ENCODE measurements around the gene ITGB4.
A peak's percentile ranks its signal among the peaks of the same experiment; 100 is the strongest.

ITGB4 gene

DNA sequence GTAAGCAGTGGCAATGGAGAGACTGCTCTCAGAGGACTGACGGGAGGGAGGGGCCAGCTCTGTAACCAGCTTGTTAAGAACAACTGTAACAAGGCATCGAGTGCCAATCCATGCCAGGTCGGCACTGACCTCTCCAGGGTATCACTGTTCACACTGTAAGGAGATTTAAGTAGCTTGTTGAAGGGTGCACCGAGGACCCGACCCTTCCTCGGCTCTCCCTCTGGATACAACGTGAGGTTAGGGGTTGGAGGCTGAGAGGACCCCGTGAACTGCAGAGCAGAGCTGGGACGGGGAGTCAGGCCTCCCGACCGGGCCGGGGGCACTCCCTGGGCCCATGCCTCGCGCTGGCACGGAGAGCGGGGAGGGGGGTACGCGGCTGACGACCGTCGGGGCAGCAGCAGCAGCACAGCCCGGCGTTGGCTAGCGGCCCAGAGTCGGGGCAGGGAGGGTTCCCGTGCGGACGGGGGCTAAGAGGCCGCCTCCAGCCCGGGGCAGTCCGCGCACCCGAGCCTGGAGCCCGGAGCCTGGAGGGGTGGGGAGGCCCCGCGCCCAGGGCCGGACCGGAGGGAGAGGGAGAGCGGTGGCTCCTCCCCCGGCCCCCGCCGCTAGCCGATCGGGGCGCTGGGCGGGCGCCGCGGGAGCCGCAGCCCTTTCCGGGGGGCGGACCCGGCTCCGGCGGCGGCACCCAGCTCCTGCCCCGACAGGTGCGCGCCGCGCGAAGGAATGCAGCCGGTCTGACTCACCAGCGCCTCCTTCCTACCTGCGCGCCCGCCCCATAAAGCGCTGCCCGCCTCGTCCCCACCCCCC is at the start of gene ITGB4:
Gene ITGB4 (plus strand): TSS at position 804 of the 807 bp plus-strand sequence. CDS start 3,245 bp downstream, outside the sequence.
- DNase-seq, result no peak

DNA sequence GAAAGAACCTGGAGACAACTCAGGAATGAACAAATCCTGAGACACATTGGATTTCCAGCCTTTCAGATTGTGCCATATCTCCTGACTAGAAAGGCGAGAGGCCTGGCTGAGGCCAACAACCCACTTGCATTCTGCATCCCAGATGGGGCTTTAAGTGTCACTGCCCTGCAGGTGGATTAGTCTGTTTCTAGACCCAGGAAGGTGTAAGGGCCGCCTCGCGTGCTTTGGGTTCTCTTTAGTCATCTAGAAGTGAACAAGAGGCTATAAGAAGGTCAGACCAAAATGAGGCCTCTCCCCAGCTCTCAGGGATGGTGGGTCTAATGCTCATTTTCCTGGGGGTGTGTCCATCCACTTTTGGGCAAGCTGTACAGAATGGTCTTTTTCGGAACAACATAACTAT is 49.2 kb upstream of the ITGB4 start:
- no peak for DNase-seq

DNA sequence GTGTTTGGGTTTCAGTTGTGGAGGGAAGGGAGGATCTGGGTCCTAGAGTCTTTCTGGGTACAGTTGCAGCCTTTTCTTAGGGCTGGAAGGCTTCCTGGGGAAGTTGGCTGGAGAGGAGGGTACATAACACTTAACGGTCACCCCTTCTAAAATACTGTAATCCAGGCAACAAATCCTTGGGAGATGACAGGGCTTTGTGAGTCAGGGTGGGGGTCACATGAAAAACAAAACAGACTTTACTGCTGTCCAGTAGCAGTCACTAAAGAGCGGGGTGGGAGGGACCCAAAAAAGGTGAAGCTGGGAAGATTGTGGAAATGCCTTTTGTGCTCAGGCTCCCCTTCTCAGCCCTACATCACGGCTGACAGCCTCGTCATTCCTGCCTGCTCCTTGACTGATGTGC is 47.8 kb upstream of the ITGB4 start:
- DNase-seq, result no peak

DNA sequence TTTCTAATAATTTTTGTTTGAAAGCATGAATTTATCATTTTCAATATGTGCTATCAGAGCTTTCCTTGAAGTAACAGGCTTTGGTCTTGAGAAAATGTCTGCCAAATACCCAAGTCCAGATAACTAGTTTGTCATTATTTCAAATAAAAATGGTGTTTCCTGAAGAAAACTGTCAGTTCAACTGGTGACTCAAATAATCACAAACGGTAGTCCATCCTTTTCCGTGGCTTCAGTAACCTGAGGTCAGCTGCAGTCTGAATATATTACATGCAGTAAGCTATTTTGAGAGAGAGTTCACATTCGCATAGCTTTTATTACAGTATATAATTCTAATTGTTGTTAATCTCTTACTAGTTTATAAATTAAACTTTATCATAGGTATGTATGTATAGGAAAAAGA is 44.8 kb upstream of the ITGB4 start:
- no peak for DNase-seq

DNA sequence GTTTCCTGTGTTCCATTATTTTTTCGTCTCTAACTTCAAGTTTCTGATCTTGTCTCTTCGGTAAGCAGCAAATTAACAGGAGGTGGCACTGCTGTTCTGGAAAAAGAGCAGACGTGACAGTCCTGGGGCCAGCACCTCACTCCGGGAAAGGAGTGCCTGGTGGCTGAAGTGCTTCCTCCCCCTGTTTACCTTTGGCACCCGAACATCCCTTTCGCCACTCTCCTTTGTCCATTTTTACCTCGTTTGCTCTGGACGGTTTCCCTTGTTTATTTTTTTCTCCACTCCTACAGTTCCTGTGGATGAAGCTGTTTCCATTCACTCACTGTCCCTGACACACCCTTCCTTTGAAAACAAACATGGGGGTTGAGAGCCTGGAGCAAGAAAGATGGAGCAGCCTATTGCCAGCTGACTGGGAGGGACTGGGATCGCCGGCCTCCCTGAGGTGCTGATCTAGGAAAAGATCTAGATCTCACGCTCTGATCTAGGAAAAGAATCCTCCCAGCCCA is 41.5 kb upstream of the ITGB4 start:
- no peak for DNase-seq

DNA sequence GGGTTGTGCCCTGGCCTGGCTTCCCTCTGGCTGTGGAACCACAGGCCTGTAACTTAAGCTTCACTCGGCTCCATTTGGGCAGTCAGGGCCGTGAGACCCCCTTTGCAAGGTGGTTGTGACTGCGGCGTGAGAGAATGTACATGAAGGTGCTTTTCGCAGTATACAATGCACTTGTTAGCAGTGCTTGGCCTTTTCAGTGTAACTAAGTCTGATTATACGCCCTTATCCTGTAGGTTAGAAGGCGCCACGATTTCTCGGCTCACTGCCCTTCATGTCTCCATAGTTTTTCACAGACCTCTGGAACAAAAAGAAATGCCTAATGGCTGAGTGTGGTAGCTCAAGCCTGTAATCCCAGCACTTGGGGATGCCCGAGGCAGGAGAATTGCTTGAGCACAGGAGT is 40.8 kb upstream of the ITGB4 start:
- DNase-seq, result no peak

DNA sequence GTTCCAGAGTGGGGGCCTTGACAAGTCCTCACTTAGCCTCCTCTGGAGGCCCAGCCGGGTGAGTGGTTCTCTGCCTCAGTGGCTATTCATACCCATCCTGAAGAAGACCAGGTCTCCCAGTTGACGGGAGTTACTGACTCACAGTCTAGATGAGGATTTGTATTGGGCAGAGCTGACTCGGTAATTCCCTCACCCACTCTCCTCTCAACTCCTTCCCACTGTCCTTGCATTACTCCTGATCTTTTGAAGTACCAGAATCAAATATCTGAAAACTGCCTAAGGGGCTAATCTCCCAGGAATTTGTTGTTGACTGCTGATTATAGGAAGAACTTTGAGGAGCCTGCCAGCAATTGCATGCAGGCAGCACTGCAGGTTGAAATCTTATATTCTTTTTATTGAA is 40.0 kb upstream of the ITGB4 start:
- peak; percentile 36 for DNase-seq

DNA sequence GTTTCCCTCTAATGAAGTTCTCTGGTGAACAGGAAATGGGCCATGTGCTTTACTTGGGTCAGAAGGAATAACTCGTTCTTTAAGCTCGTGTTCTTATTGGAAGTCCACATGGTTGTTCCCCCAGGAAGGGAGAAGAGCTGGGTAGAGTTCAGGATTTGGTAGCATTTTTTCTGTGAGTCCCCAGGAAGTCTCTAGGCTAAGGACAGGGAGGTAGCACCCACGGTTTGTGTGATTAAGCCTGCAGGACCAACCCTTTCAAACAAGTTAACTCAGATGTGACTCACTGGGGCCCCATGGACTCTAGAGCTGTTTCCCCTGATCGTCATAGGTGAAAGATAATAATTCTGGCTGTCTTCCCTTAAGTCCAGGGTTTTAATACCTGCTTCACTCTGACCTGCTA is 37.7 kb upstream of the ITGB4 start:
- peak; percentile 56 for DNase-seq

DNA sequence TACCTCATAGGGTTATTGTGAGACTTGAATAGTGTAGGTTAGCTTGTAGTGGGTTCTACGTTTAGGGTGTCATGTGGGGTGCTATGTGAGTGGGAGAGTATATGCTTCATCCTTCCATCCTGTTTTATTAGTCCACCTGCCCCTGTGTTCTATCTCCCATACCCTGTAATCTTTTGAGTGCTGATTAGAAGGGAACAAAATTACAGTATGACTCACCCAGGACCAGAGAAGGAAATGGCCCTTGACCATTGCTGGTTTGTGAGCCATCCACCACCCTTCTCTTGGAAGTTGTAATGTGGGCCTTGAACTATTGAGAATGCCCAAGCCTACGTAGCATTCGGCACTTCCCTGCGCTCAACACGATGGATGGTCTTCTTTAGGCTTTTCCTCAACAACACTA is 37.0 kb upstream of the ITGB4 start:
- no peak for DNase-seq

DNA sequence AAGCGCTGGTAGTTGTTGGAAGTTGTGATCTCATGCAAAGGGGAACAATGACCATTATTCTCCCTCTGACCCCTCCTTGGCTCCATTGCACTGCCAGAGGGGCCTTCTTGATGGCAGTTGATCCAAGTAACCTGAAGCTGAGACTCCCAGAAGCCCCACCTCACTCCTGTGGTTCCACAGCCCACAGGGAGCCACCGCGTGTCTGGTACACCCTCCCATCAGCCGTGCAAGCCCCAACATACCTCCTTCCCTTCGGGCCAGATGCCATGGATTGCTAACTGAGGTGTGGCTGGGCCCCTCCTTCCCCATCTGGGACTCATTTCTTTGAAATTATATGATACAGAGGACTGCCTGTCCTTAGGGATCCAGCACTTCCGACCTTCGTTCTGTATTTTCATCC is 36.3 kb upstream of the ITGB4 start:
- DNase-seq, result peak; percentile 79

DNA sequence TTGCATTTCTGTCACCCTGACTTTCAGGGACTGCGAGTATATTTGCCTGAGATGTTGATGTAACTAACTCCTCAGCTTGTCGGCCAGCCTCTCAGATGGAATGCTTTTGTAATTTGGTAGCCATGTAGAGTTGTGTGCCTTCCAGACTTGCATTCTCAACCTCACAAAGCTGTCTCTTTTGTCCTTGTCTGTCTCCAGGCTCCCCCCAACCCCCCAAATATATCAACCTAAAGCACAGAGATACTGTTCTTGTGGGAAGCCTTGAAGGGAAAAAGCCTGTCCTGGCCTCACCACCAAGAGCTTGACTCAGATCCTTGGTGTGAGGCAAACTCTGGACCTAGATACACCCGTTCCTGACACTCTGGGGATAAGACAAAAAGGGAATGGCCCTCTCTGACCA is 35.8 kb upstream of the ITGB4 start:
- DNase-seq, result peak; percentile 15

DNA sequence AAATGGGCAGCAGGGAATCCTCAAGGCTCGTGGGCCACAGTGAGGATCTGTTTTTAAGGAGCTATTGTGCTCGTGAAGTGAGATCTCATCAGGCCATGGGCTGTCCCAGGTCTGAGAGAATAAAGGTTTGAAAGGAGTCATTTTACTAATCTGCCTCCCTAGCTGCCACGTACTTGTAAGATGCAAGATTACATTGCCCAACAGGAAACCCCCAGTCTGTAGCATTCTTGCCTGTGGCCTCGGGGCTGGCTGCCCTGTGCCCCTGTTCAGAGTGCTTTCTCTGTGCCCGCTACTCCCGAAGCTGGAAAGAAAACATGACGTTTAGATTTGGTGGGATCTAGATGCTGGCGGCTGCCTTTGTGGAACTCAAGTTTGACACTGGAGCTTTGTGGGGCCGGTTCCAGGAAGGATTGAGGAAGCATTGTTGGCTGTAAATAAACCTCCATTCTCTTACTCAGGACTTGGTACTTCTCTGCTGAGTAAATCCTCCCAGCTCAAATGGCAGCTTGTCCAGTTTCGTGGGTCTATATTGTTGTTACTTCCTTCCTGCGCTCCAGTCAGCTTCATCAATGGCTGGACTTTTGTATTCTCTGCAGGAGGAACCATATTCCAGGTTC is 32.9 kb upstream of the ITGB4 start:
- no peak for DNase-seq

DNA sequence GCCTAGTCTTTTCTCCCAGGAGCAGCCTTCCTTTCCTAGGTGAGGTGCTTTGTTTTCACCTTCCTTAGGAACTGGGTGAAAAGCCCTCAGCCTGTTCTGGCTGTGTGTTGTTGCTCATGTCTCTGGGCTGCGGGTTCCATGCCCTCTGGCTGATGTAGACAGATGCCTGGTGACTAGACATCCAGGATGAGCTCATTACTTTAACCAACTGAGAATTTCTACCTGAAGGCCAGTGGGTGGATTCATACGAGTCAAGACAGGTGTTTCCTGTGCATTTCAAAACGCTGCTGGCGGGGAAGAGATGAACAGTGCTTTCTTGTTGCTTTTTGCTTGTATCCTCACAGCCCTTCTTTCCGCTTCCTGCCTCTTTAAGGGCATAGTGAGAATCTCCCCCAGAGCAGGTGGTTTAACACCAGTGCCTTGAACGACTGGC is 31.8 kb upstream of the ITGB4 start:
- DNase-seq, result no peak

DNA sequence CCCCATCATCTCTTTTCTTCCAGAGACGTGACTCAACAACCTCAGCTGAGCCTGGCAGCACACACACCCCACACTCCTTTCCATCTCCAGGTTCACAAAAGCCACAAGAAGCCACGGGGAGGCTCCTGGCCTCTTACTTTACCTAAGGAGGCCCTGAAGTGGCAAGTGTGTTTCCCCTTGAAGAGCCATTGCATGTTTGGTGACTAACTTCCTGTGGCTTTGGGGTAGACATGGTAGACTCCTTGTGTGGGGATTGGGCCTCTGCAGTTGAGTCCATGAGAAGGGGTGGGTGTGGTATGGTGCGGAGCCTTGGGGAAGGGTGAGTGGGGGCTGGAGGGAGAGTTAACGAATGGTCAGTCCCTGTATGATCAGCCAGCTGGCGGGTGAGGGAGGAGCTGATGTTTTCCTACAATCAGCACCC is 29.9 kb upstream of the ITGB4 start:
- DNase-seq, result peak; percentile 52

DNA sequence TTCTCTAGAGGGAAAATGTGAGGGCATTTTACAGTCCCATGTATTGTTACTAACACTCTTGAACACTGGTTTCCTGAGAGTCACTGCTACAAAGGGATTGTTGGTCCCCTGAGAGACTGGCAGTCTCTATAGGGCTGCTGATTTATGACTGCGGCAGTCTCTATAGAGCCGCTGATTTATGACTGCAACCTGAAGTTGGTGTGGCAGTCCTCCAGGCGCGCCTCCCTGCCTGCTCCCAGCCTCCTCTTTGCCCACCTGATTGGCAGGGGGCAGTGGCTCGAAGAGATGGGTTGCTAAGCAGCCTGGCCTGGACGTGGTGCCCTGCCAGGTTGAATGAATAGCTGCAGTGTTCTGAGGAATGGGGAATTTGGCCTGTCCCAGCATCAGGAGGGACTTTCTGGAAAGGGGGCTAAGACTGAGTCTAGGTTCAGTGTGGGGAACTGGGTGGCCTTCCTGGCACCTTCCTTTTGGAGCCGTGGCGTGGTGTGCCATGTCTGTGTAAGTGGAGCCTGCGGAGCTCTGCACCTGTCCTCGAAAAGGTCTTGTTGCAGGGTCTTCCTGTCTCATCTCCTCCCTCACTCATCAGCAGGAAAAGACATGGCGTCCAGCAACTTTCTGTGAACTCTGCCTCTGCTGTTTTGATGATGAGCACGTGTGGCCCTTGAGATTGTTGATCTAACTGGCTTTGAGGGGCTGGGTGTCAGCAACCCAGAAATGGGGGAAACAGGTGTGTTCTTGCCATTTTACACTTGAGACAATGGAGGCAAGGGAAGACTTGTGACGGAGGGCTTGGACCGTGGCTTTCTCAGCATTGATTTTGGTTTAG is 29.2 kb upstream of the ITGB4 start:
- no peak for DNase-seq

DNA sequence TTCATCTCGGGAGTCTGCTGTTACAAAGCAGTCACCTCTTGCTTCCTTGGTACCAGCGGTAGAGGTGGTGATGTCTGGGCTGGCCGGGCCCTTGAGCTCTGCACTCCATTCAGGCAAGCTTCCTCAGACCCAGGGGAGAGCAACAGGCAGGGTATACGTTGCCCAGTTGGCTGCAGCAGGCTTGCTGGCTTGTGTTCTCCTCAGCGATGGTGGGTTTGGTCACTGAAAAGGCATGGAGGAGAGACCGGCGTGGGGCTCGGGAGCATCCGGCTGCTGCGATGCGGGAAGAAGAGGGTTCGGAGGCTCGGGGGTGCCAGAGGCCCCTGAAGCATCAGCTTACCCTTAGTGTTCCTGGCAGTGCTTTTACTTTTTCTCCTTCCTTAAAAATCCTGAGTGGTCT is 28.3 kb upstream of the ITGB4 start:
- DNase-seq, result no peak

DNA sequence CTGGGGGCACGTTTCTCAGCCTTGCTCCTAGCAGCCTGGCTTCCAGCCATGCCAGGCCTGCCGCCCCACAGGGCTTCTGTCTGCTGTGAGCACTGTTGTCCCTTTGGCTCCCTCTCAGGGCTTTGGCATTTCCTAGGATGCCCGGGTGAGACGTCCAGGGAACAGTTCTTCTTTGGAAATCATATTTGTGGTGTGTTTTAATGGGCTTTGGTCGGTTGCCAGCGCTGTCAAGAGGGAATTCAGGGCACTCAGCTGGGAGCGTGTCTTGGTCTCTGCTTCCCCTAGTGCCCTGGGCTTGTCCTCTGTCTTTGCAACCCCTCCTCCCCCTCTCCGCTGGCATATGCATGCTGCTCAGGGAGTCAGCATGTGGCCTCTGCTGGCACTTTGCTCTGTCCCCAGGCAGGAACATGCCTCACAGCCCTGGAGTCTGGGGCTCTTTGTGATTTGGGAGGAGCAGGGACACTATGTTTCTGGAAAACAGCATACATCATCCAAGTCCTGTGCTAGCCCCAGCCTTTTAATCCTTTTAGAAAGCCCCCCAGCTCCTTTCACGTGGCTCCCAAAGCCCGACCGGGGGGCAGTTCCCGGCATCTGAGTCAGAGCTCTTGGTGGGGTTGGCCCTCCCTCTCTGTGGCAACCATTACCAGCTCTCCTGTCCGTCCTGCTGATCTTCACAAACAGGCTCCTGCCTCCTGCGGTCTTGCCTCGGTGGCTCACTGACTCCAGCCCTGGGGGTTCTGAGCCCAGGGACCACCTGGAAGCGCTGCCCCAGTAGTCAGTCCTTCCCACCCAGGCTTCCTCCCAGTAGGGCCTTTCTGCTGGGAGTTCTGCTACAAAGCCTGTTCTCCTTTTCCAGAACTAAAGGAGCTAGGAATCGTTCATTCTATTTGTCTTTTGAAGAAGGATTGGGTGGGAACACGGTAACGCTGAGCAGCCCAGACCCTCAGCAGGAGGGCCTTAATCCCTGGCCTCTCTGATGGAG is 27.5 kb upstream of the ITGB4 start:
- DNase-seq, result peak; percentile 90

DNA sequence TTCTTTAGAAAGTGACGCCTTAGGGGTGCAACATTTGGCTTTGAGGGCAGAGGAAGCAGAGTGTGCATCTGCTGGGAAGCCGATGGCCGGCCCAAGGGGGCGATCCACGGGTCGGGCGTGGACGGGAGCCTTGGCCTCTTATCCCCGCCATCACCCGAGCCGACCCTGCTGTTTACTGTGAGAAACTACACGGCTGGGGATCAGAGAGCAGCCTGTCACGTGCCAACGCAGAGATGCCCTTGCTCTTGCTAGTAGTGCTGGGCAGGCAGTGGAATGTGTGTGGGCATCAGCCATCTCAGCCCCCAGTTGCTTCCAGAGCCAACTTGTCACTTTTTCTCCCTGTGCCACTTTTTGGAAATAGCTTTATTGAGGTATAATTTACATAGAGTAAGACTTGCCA is 26.7 kb upstream of the ITGB4 start:
- DNase-seq, result no peak

DNA sequence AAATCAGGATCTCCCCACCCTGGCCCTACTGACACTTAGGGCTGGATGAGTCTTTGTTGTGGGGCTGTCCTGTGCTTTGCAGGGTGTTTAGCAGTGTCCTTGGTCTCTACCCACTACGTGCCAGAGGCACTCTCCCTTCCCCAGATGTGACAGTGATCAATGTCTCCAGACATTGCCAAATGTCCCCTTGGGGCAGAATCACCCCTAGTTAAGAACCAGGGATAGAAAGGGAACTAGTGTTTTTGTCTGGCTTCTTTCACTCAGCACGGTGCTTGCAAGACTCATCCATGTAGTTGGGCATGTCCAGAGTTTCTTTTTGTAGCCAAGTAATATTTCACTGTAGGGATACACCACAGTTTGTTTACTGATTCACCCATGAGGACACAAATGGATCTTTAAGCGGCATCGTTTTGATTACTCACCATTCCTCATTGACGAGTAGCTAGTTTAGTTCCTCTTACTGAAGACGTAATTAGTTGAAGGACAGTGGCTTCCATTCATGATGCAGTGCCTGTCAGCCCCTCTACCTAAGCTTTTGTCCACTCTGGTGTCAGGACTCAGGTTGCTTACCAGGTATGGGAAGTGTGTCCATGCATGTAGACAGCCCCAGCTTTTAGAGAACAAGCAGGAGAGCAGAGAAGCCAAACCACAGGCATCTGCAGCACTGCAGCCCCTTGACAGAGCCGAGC is 26.0 kb upstream of the ITGB4 start:
- peak; percentile 37 for DNase-seq

DNA sequence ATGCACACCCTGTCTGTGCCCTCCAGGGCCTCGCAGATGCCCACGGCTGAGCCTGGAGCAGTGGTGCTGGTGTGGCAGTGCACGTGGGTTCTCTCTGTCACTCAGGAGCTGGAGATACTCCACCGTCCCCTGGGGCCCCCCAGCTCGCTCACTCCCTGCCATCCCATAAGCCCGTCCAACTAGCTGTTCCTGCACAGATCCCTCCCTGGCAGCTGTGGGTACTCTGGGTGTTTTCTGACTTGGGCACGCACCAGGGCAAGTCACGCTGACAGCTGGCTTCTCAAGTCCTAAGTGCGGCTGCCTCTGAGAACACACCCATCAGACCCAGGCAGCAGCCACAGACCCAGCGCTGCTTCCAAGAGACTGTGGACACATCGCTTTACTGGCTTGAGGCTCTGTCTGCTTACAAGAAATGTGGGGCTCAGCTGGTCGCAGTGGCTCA is 25.4 kb upstream of the ITGB4 start:
- DNase-seq, result no peak

DNA sequence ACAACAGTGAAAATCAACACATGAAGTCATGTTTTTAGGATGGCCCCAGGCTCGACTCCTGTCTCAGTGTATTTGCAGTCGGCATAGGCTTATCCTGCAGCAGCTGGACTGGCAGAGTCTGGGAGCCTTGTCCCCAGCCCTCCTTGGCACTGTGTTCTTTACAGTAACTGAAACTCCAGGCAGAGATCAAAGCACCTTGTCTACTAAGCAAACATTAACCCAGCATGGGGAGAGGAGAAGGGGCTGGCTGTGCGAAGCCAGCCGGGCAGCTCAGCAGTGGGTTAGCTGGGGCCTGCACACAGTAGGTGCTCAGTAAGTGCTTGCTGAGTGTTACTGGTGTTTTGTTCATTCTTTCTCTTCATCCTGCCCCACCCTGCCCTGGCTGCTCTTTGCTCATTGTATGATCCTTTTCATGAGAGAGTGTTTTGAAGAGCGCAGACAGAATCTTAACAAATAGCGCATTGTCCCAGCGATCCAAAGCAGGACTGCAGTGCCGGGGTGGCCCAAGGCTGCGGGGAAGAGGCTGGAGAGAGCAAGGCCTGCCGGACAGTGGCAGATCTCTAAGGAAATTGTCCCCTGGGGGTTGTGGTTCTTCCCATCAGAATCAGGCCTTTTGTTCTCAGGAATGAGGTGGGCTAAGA is 23.5 kb upstream of the ITGB4 start:
- no peak for DNase-seq

All from fibroblast of skin of right quadriceps (primary cell).